Measurements from ENCODE around the gene RHBDF2. TPM values are rescaled to one million over a fixed set of nuclear protein-coding genes. Genes with fewer than 3 reads are reported as not detected.
A peak's percentile ranks its signal among the peaks of the same experiment; 100 is the strongest.

Gene RHBDF2
- total RNA-seq, 1 donor from 2014 or later: 34.6 TPM

DNA sequence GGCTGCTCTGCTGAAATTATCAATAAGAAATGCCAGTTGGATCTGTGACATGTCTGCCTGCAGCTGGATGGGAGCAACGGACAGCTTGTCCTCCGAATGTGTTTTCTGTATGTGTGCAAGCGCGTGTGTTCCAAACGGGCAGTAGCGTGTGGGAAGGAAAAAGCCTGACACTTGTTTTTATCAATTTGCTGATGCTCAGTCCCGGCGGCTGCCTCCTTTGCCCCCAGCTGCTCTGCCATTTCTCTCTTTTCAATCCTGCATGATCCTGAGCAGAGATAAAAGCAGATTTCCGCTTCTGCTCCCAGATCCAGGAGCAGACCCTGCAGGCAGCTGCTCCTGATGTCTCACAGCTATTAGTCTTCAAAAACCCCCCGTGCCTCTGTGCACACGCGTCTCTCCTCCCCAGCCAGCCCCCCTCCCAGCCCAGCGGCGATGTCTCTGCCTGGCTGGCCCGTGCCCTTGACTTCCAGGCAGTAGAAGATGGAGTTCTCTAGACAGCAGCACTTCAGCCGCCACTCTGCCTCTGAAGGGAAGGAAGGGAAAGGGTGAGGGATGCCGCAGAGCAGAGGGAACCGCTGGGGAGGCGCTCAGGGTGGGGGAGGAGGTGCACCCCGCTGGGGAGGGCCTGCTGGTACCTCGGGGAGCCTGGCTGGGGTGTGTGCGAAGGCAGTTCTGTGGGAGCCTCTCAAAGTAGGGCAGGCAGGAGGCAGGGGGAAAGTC, 42.8 kb upstream of the RHBDF2 start:
- H3K36me3 ChIP-seq: no peaks in the 10 kb centered on the region
- no peak overlapping the region for H3K4me3 ChIP-seq
- no peak for TF ChIP-seq POLR2AphosphoS5 (IDR thresholded peaks at IDR 0.05; ENCODE audit: insufficient read depth in 1 of 2, low read depth in 1 of 2)
- TF ChIP-seq, protein P1, sequence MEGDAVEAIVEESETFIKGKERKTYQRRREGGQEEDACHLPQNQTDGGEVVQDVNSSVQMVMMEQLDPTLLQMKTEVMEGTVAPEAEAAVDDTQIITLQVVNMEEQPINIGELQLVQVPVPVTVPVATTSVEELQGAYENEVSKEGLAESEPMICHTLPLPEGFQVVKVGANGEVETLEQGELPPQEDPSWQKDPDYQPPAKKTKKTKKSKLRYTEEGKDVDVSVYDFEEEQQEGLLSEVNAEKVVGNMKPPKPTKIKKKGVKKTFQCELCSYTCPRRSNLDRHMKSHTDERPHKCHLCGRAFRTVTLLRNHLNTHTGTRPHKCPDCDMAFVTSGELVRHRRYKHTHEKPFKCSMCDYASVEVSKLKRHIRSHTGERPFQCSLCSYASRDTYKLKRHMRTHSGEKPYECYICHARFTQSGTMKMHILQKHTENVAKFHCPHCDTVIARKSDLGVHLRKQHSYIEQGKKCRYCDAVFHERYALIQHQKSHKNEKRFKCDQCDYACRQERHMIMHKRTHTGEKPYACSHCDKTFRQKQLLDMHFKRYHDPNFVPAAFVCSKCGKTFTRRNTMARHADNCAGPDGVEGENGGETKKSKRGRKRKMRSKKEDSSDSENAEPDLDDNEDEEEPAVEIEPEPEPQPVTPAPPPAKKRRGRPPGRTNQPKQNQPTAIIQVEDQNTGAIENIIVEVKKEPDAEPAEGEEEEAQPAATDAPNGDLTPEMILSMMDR (IDR thresholded peaks at IDR 0.05): no peak
- no peak for TF ChIP-seq POLR2A (IDR thresholded peaks at IDR 0.05)
- H3K27me3 ChIP-seq: no peaks in the 10 kb centered on the region
- H3K27ac ChIP-seq: peak overlapping the region; percentile 34
- no peaks in the 10 kb centered on the region for H3K9me3 ChIP-seq
- peaks cover 59% of the 10 kb centered on the region for H3K4me1 ChIP-seq
- intact Hi-C loops (cut with DNase I): loop anchor here (10.0 kb wide), 1 partner anchor 79 kb away; the partner anchor contains the start of gene AANAT
- no peak for DNase-seq (ENCODE audit: extremely low spot score in 2 of 2)

DNA sequence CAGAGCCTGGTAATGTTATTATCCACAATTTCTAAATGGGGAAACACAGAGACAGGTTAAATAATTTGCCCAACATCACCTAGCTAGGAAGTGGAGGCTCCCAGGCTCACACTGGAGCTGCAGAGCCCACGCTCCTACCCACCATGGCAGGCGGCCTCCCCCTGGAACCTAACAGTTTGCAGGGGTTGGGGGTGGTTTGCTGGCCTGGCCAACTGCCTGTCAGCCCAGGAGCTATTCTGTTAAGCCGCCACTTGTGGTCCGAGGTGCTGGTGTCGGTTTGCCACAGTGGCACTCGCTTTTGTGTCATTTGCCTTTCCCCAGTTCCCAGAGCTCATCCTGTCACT, 42.2 kb upstream of the RHBDF2 start:
- no peaks in the 10 kb centered on the region for H3K9me3 ChIP-seq
- no peaks in the 10 kb centered on the region for H3K27me3 ChIP-seq
- TF ChIP-seq POLR2AphosphoS5 (IDR thresholded peaks at IDR 0.05; ENCODE audit: insufficient read depth in 1 of 2, low read depth in 1 of 2): no peak
- TF ChIP-seq, protein P1 (IDR thresholded peaks at IDR 0.05): no peak
- TF ChIP-seq POLR2A (IDR thresholded peaks at IDR 0.05): no peak
- no peak for DNase-seq (ENCODE audit: extremely low spot score in 2 of 2)
- H3K36me3 ChIP-seq: no peaks in the 10 kb centered on the region
- intact Hi-C loops (cut with DNase I): loop anchor here (10.0 kb wide), 1 partner anchor 79 kb away; the partner anchor contains the start of gene AANAT
- no peak overlapping the region for H3K27ac ChIP-seq
- H3K4me3 ChIP-seq: no peak overlapping the region
- peaks cover 64% of the 10 kb centered on the region for H3K4me1 ChIP-seq

DNA sequence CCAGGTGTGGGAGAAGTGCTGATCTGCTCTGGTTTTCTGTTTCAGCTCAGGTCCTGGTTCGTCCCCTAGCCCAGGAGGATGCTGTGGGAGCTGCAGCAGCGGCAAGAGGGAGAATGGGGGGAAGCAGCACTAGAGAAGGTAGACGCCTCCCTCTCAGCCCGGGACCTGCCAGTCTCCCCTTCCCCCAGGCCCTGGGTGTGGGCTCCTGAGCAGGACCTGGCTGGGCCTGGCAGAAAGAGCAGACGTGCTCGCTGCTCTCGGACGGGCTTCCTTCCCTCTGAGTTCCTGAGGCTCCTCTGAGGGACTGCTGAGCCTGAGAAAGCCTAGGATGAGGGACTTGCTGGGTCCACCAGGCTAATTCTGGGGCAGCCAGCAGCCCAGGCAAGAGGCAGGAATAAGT, 41.8 kb upstream of the RHBDF2 start:
- Histone ChIP-seq H3K27me3 (no peaks in the 10 kb centered on the region), H3K36me3 (no peaks in the 10 kb centered on the region), H3K4me3 (no peak overlapping the region), H3K4me1 (peaks cover 69% of the 10 kb centered on the region), H3K9me3 (no peaks in the 10 kb centered on the region), H3K27ac (no peak overlapping the region)
- intact Hi-C loops (cut with DNase I): loop anchor here (10.0 kb wide), 1 partner anchor 78 kb away; the partner anchor contains the start of gene AANAT
- no peak for DNase-seq (ENCODE audit: extremely low spot score in 2 of 2)
- TF ChIP-seq POLR2AphosphoS5 (IDR thresholded peaks at IDR 0.05; ENCODE audit: insufficient read depth in 1 of 2, low read depth in 1 of 2): no peak
- no peak for TF ChIP-seq POLR2A (IDR thresholded peaks at IDR 0.05)
- TF ChIP-seq, protein P1 (IDR thresholded peaks at IDR 0.05): no peak

DNA sequence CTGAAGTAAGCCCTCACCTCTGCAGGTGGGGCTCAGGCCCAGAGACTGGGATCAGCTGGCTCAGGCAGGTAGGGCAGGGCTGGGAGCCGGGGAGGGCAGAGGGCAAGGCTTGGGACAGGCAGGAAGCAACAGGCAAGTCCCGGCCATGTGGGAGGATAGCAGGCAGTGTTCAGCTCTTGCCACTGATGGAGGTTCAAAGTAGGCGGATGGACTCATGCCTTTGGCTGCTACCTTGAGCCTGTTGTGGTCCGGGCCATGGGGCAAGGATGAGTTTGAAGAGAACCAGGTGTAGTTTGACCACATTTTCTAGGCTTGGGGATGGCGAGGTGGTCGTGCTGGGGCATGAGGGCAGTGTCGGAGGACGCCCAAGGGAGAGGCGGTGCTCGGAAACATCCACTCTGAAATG, 41.3 kb upstream of the RHBDF2 start:
- no peak overlapping the region for H3K27ac ChIP-seq

More for the DNA sequence above, 41.3 kb upstream of the RHBDF2 start:
- TF ChIP-seq POLR2AphosphoS5 (IDR thresholded peaks at IDR 0.05; ENCODE audit: insufficient read depth in 1 of 2, low read depth in 1 of 2) (no peak), POLR2A (IDR thresholded peaks at IDR 0.05) (no peak)
- TF ChIP-seq, protein P1 (IDR thresholded peaks at IDR 0.05): no peak
- no peak for DNase-seq (ENCODE audit: extremely low spot score in 2 of 2)
- no peaks in the 10 kb centered on the region for H3K36me3 ChIP-seq
- peaks cover 71% of the 10 kb centered on the region for H3K4me1 ChIP-seq
- no peaks in the 10 kb centered on the region for H3K9me3 ChIP-seq
- H3K27me3 ChIP-seq: no peaks in the 10 kb centered on the region
- intact Hi-C loops (cut with DNase I): loop anchor here (10.0 kb wide), 1 partner anchor 78 kb away; the partner anchor contains the start of gene AANAT
- no peak overlapping the region for H3K4me3 ChIP-seq
